ENCODE data around the gene COPS3.

DNA sequence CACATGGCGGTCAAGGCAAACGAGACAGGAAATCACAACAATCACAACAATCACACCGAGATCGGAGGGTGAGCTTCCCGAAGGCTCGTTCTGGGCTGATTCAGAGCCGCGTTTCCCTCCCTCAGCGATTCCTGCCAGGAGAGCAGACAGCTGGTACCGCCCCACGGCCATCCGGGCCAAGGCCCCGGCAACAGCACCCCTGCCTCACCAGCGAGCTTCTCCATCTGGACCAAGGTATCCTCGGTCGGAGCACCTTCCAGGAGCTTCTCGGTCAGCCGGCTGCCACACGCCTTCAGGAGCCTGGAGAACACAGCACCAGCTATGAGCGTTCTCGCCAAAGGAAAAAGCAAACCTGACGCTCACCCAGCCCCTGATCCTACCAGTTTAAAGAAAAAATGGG, 59.7 kb downstream of the COPS3 start:
- TF ChIP-seq, protein P1, sequence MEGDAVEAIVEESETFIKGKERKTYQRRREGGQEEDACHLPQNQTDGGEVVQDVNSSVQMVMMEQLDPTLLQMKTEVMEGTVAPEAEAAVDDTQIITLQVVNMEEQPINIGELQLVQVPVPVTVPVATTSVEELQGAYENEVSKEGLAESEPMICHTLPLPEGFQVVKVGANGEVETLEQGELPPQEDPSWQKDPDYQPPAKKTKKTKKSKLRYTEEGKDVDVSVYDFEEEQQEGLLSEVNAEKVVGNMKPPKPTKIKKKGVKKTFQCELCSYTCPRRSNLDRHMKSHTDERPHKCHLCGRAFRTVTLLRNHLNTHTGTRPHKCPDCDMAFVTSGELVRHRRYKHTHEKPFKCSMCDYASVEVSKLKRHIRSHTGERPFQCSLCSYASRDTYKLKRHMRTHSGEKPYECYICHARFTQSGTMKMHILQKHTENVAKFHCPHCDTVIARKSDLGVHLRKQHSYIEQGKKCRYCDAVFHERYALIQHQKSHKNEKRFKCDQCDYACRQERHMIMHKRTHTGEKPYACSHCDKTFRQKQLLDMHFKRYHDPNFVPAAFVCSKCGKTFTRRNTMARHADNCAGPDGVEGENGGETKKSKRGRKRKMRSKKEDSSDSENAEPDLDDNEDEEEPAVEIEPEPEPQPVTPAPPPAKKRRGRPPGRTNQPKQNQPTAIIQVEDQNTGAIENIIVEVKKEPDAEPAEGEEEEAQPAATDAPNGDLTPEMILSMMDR (IDR thresholded peaks at IDR 0.05; ENCODE audit: control extremely low read depth in 1 of 3, insufficient read depth in 1 of 3, low read depth in 1 of 3, low read length in 3 of 3) = no peak
- TF ChIP-seq EP300 (IDR thresholded peaks at IDR 0.05; ENCODE audit: borderline replicate concordance in 1 of 2, low read depth in 2 of 2, low read length in 2 of 2) (no peak), EGR1 (IDR thresholded peaks at IDR 0.05; ENCODE audit: borderline replicate concordance, low read depth, low read length) (no peak), SIN3A (conservative IDR thresholded peaks at IDR 0.05 in 1 of 2, IDR thresholded peaks at IDR 0.05 in 1 of 2; ENCODE audit: low read depth in 1 of 2, low read length in 2 of 2) (no peak), EZH2 (IDR thresholded peaks at IDR 0.05; ENCODE audit: low read depth, low read length, severe bottlenecking) (no peak), PHF8 (conservative IDR thresholded peaks at IDR 0.05; ENCODE audit: low read depth, low read length) (no peak), YY1 (IDR thresholded peaks at IDR 0.05; ENCODE audit: low read depth, low read length) (no peak)
